K562 (cell line): ENCODE results near the gene GAL. TPM values are rescaled to one million over a fixed set of nuclear protein-coding genes. Genes with fewer than 3 reads are reported as not detected.

Experiments
- ATAC-seq: fragments of 200-7000 bp; cut with Tn5 transposase; 3 replicates; pipeline ENCODE4 v1.9.1; 2020; ENCODE audit warnings: moderate library complexity
- BruUV-seq: library from RNA; stranded (reverse); fragments of 400-500 nt; replicated peaks from 2 replicates; lab custom pipeline; 2021; lab: Mats Ljungman, UMichigan
- CTCF ChIA-PET: fragments of 300-600 bp; formaldehyde crosslinking; extraction: SDS; loops from one replicate; lab custom pipeline; 2021; ENCODE audit warnings: low intra/inter-chr PET ratio; lab: Yijun Ruan, JAX
- POLR2A ChIA-PET: fragments of 300-600, 350-650 bp; sonication (Branson Sonifier 250); formaldehyde crosslinking; extraction: SDS; loops from one replicate; lab custom pipeline; 2021; ENCODE audit warnings: antibody characterized with exemption, inconsistent platforms; lab: Yijun Ruan, JAX
- DNase-seq, 4 experiments: peaks; one replicate each; pipeline versions ENCODE4 v3.0.0 to v3.0.0-alpha.2; 2011 to 2018; ENCODE audit warnings: low spot score in 3 of 4, mixed read lengths in 3 of 4; ENCODE audit errors: extremely low read depth in 1 of 4
- FAIRE-seq: peaks from 2 replicates; lab custom pipeline; 2011; peaks lifted over from hg19 to GRCh38; lab: Jason Lieb, UNC
- H2AFZ ChIP-seq: 2 replicates; pipeline ENCODE4 v1.6.0; 2011; ENCODE audit warnings: low read depth, low read length, control low read depth, inconsistent platforms
- H3K27ac ChIP-seq: fragments of 200-600 bp; 3 replicates; pipeline ENCODE4 v1.8.0; 2011; ENCODE audit warnings: low read depth, mild to moderate bottlenecking, control low read depth, inconsistent platforms, low read length, moderate library complexity, mixed read lengths; ENCODE audit errors: extremely low read depth
- H3K27me3 ChIP-seq, 2 experiments: fragments of 300-600 bp in 1 of 2; 2 replicates in 1 of 2; 3 replicates in 1 of 2; pipeline versions ENCODE4 v1.6.0 to v1.8.0; 2011; ENCODE audit warnings: inconsistent platforms in 2 of 2, low read length in 2 of 2, mild to moderate bottlenecking in 1 of 2, mixed read lengths in 1 of 2, moderate library complexity in 1 of 2; ENCODE audit not compliant: control insufficient read depth in 2 of 2, insufficient read depth in 2 of 2
- H3K36me3 ChIP-seq: fragments of 300-600 bp; 3 replicates; pipeline ENCODE4 v1.8.0; 2011; ENCODE audit warnings: mild to moderate bottlenecking, low read length, inconsistent platforms; ENCODE audit not compliant: control insufficient read depth, insufficient read depth
- H3K4me1 ChIP-seq, 2 experiments: fragments of 200-600 bp in 1 of 2; replicated peaks in 1 of 2; 2 replicates in 1 of 2; 3 replicates in 1 of 2; pipeline versions ENCODE4 v1.5.1 to v1.8.0; 2011; ENCODE audit warnings: inconsistent platforms in 2 of 2, low read length in 2 of 2, mild to moderate bottlenecking in 1 of 2, mixed read lengths in 1 of 2, moderate library complexity in 1 of 2; ENCODE audit not compliant: control insufficient read depth in 2 of 2, insufficient read depth in 2 of 2
- H3K4me2 ChIP-seq: 2 replicates; pipeline ENCODE4 v1.6.1; 2011; ENCODE audit warnings: low read length, control low read depth, inconsistent platforms, mixed read lengths; ENCODE audit not compliant: insufficient read depth
- H3K4me3 ChIP-seq: fragments of 200-600 bp; sonication (generic), shearing (Covaris generic); 2 replicates; pipeline ENCODE4 v1.5.1; 2016; ENCODE audit warnings: control low read depth, inconsistent platforms
- H3K79me2 ChIP-seq: fragments of 200-600 bp; 3 replicates; pipeline ENCODE4 v1.8.0; 2011; ENCODE audit warnings: low read length, inconsistent platforms; ENCODE audit not compliant: control insufficient read depth, insufficient read depth
- H3K9ac ChIP-seq, 2 experiments: 2 replicates each; pipeline versions ENCODE4 v1.6.0 to v1.6.1; 2011; ENCODE audit warnings: low read depth in 2 of 2, low read length in 2 of 2, control low read depth in 1 of 2, inconsistent platforms in 1 of 2, mild to moderate bottlenecking in 1 of 2, mixed read lengths in 1 of 2; ENCODE audit not compliant: insufficient read depth in 1 of 2
- H3K9me1 ChIP-seq: one replicate; pipeline ENCODE4 v1.6.0; 2011; ENCODE audit warnings: inconsistent platforms, mild to moderate bottlenecking, low read length, moderate library complexity; ENCODE audit not compliant: control insufficient read depth, insufficient read depth
- H3K9me3 ChIP-seq: replicated peaks from 2 replicates; pipeline ENCODE4 v1.5.1; 2011; ENCODE audit warnings: low read depth, low read length, inconsistent platforms; ENCODE audit not compliant: control insufficient read depth, insufficient read depth
- H4K20me1 ChIP-seq: replicated peaks from 2 replicates; pipeline ENCODE4 v1.6.1; 2011; ENCODE audit warnings: low read length, inconsistent platforms, mixed read lengths; ENCODE audit not compliant: control insufficient read depth, insufficient read depth
- ATF1 ChIP-seq, 2 experiments: fragments of 450-650 bp in 1 of 2; IDR thresholded peaks; 2 replicates each; pipeline ENCODE4 v1.6.1; 2016; ENCODE audit warnings: missing compliant biosample characterization in 1 of 2, missing genetic modification characterization in 1 of 2
- ATF7 ChIP-seq: fragments of 450-650 bp; IDR thresholded peaks from 2 replicates; pipeline ENCODE4 v1.7.1; 2014; ENCODE audit warnings: mild to moderate bottlenecking, moderate library complexity
- BCOR ChIP-seq: fragments of 450-650 bp; IDR thresholded peaks from 2 replicates; pipeline ENCODE4 v1.6.1; 2016
- CBFA2T3 ChIP-seq: fragments of 450-650 bp; IDR thresholded peaks from 2 replicates; pipeline ENCODE4 v1.6.1; 2017
- HMG20B ChIP-seq: fragments of 250-450 bp; sonication (Bioruptor Pico); IDR thresholded peaks from 2 replicates; pipeline ENCODE4 v1.5.0; 2021; ENCODE audit warnings: mild to moderate bottlenecking
- RBM25 ChIP-seq: fragments of 200-400 bp; formaldehyde crosslinking; IDR thresholded peaks from 2 replicates; pipeline ENCODE4 v1.6.1; 2018; ENCODE audit warnings: low read length, low read depth, moderate library complexity; ENCODE audit not compliant: severe bottlenecking
- ZBTB7A ChIP-seq: IDR thresholded peaks from 2 replicates; pipeline ENCODE4 v1.6.1; 2011; ENCODE audit warnings: low read depth, mild to moderate bottlenecking, low read length, moderate library complexity, borderline replicate concordance; ENCODE audit not compliant: control insufficient read depth
- ZNF175 ChIP-seq: fragments of 200-800 bp; sonication (Bioruptor generic); IDR thresholded peaks from 2 replicates; pipeline ENCODE4 v1.6.1; 2016; ENCODE audit warnings: low read depth, mild to moderate bottlenecking, missing genetic modification characterization, missing compliant biosample characterization
- ZNF780A ChIP-seq: fragments of 250-450 bp; sonication (Bioruptor Pico); IDR thresholded peaks from 2 replicates; pipeline ENCODE4 v1.5.0; 2021; ENCODE audit warnings: mild to moderate bottlenecking
- WGBS: fragments of 100-300 bp; shearing (Covaris generic); methylation state at CpG from one replicate; pipeline ENCODE4 v1.1.6; 2016; ENCODE audit warnings: low coverage, mixed read lengths; ENCODE audit not compliant: insufficient coverage; ENCODE audit errors: missing lambda C conversion rate; 5-methylcytosine and 5-hydroxymethylcytosine counted together
- in situ Hi-C: fragments of 300-500 bp; cut with MboI; formaldehyde crosslinking; loops from 4 replicates; pipeline ENCODE4 v1.15.0; 2018; ENCODE audit warnings: inconsistent platforms, mixed read lengths
- intact Hi-C: fragments of 100-400 bp; cut with micrococcal nuclease; formaldehyde crosslinking; loops from 2 replicates; pipeline ENCODE4 v1.14.2; 2022
- polyA plus RNA-seq, 8 experiments: library from polyadenylated mRNA; depleted of rRNA in 4 of 8; stranded (reverse) in 5 of 8; unstranded in 3 of 8; fragments of >200 nt; fragmentation: Nextera tagmentation in 2 of 8; fragmentation: Illumina TruSeq in 1 of 8; extraction: Ambion mirVana in 2 of 8; extraction: Trizol in 1 of 8; gene quantifications; 2 replicates each; pipeline versions ENCODE4 v1.2.1 to v1.2.3, GENCODE V29; 2011 to 2014; ENCODE audit warnings: inconsistent platforms in 1 of 8, missing spikeins in 1 of 8
- total RNA-seq, 7 experiments: library from RNA; depleted of rRNA in 6 of 7; stranded (reverse); fragments of >200 nt in 6 of 7; fragmentation: Illumina TruSeq in 2 of 7; extraction: Trizol in 2 of 7; gene quantifications; 2 replicates each; pipeline versions ENCODE4 v1.2.1 to v1.2.3, GENCODE V29; 2011 to 2021; ENCODE audit warnings: low replicate concordance in 1 of 7
- TF ChIP-seq, protein P1 (sequence below): conservative IDR thresholded peaks from 2 replicates; pipeline ENCODE4 v1.6.1; 2011; ENCODE audit warnings: low read depth, mild to moderate bottlenecking, low read length; ENCODE audit not compliant: control insufficient read depth

GAL gene
- total and polyA plus RNA-seq, 9 of the 15 experiments (the other 6 are each of a cell fraction or from before 2014, with no cell fraction given), result 10.6 to 119 (median 36.3) TPM

DNA sequence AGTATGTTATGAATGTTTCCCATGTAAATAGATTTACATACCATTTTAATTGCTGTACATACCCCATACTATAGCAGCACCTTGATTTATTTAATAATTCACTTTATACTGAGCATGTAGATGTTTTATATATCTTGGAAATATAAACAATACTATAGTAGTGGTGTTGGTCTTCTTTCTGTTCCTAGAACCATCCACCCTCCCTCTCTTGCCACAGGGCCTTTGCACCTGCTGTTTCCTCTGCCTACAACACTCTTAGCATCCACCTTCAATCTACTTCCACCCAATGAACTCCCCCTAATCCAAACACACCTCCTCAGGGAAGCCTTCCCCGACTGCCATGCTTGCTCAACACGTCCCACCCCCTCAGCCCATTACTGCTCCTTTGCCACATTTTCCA is 36.7 kb downstream of the GAL start:
- no peaks in the 10 kb centered on the region for H4K20me1 ChIP-seq
- H3K27ac ChIP-seq, result no peak overlapping the region
- POLR2A ChIA-PET, result no interaction called here
- no peak overlapping the region for H3K9ac ChIP-seq
- no peaks in the 10 kb centered on the region for H3K4me1 ChIP-seq
- no peaks in the 10 kb centered on the region for H3K79me2 ChIP-seq
- no peaks in the 10 kb centered on the region for H3K36me3 ChIP-seq
- FAIRE-seq, result no peak
- no peak for TF ChIP-seq ATF1 (CRISPR knock-in tag; IDR thresholded peaks at IDR 0.05)
- no peak for TF ChIP-seq ATF1 (tag; IDR thresholded peaks at IDR 0.05)
- TF ChIP-seq HMG20B (CRISPR knock-in tag), result no peak
- no peak for TF ChIP-seq CBFA2T3
- no peak for TF ChIP-seq ZNF175 (CRISPR knock-in tag)
- no peak for TF ChIP-seq ATF7
- 0 out of 2 replicates have a peak, but pooled peaks have one; percentile 24 for TF ChIP-seq BCOR
- TF ChIP-seq ZBTB7A, result no peak
- TF ChIP-seq ZNF780A (CRISPR knock-in tag), result no peak
- TF ChIP-seq, protein P1, sequence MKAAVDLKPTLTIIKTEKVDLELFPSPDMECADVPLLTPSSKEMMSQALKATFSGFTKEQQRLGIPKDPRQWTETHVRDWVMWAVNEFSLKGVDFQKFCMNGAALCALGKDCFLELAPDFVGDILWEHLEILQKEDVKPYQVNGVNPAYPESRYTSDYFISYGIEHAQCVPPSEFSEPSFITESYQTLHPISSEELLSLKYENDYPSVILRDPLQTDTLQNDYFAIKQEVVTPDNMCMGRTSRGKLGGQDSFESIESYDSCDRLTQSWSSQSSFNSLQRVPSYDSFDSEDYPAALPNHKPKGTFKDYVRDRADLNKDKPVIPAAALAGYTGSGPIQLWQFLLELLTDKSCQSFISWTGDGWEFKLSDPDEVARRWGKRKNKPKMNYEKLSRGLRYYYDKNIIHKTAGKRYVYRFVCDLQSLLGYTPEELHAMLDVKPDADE, result no peak
- peak; percentile 56 for TF ChIP-seq RBM25
- TF ChIP-seq, all 486 proteins: peak for 2
- Histone ChIP-seq H3K27me3 (peaks cover 3 to 21% of the 10 kb centered on the region in 2 experiments; a peak in 3 of 5 replicates), H2AFZ (no peak overlapping the region), H3K4me3 (no peak overlapping the region), H3K4me2 (no peak overlapping the region), H3K9me1 (no peaks in the 10 kb centered on the region), H3K9me3 (no peaks in the 10 kb centered on the region)
- WGBS, result 0% methylated on average over 2 of the region's 2 CpGs
- DNase-seq (no peak), ATAC-seq (no peak)
- in situ Hi-C loops (no loop called here), intact Hi-C loops (no loop called here)
- BruUV-seq, result no TSS peak
- CTCF ChIA-PET, result no interaction called here
